ENCODE measurements around the gene ZNF526. TPM values are rescaled to one million over a fixed set of nuclear protein-coding genes. Genes with fewer than 3 reads are reported as not detected.

ZNF526 gene
- total and polyA plus RNA-seq, 5 experiments from 2014 or later: 3.9 to 20.1 (median 8.1) TPM

GRCh38 chr19:42229855-42230351 lies 9.8 kb downstream of the ZNF526 start:
- Mint-ChIP-seq H3K9me3 (no peaks in the 10 kb centered on the region), H3K4me3 (no peak overlapping the region), H3K27me3 (no peaks in the 10 kb centered on the region), H3K27ac (peak overlapping the region in 4 of 10 donors; percentile 28 to 68 (median 65)), H3K36me3 (peaks cover 0 to 86% (median 5%) of the 10 kb centered on the region in 3 donors), H3K4me1 (peaks cover 7 to 42% (median 21%) of the 10 kb centered on the region in 4 donors)
- POLR2A ChIA-PET: interaction anchor here (1.2 kb wide), 1 partner anchor 11 kb away, joined by 3 read pairs; no protein-coding TSS in a partner anchor
- no peak for DNase-seq
- ATAC-seq: no peak

- no peaks in the 10 kb centered on the region for H3K27me3 Mint-ChIP-seq
- no peaks in the 10 kb centered on the region for H3K9me3 Mint-ChIP-seq
- ATAC-seq (no peak), DNase-seq (no peak)
- no peak overlapping the region for H3K4me3 Mint-ChIP-seq
- H3K27ac Mint-ChIP-seq: peak overlapping the region in 3 of 10 donors; percentile 22 to 64 (median 33)
- H3K36me3 Mint-ChIP-seq: peaks cover 0 to 87% (median 5%) of the 10 kb centered on the region in 3 donors
- H3K4me1 Mint-ChIP-seq: peaks cover 7 to 42% (median 23%) of the 10 kb centered on the region in 4 donors
- POLR2A ChIA-PET: interaction anchor here (1.2 kb wide), 1 partner anchor 10 kb away, joined by 3 read pairs; no protein-coding TSS in a partner anchor
Measured at GRCh38 chr19:42230571-42230970, 10.5 kb downstream of the ZNF526 start.

GRCh38 chr19:42232435-42232834 lies 12.3 kb downstream of the ZNF526 start:
- Mint-ChIP-seq H3K36me3 (peaks cover 0 to 84% (median 0%) of the 10 kb centered on the region in 3 donors), H3K27me3 (no peaks in the 10 kb centered on the region), H3K9me3 (no peaks in the 10 kb centered on the region), H3K4me3 (peak overlapping the region in 1 of 10 donors; percentile 29), H3K27ac (peak overlapping the region in 1 of 10 donors; percentile 43), H3K4me1 (peaks cover 6 to 39% (median 16%) of the 10 kb centered on the region in 4 donors)
- POLR2A ChIA-PET: no interaction called here
- DNase-seq (no peak), ATAC-seq (no peak)

- DNase-seq (no peak), ATAC-seq (no peak)
- Mint-ChIP-seq H3K27ac (peak overlapping the region in 4 of 10 donors; percentile 38 to 83 (median 54)), H3K27me3 (no peaks in the 10 kb centered on the region), H3K4me1 (peaks cover 6 to 39% (median 16%) of the 10 kb centered on the region in 4 donors), H3K36me3 (peaks cover 0 to 80% (median 0%) of the 10 kb centered on the region in 3 donors), H3K9me3 (no peaks in the 10 kb centered on the region), H3K4me3 (no peak overlapping the region)
- POLR2A ChIA-PET: no interaction called here
Measured at GRCh38 chr19:42233106-42233505, 13.0 kb downstream of the ZNF526 start.

- peaks cover 0 to 76% (median 0%) of the 10 kb centered on the region in 3 donors for H3K36me3 Mint-ChIP-seq
Measured at GRCh38 chr19:42233678-42234292, 13.7 kb downstream of the ZNF526 start.

GRCh38 chr19:42234364-42234763 lies 14.3 kb downstream of the ZNF526 start:
- Mint-ChIP-seq H3K27ac (peak overlapping the region in 2 of 10 donors; percentile 58 to 69), H3K4me1 (peaks cover 10 to 34% (median 14%) of the 10 kb centered on the region in 4 donors), H3K27me3 (no peaks in the 10 kb centered on the region), H3K4me3 (no peak overlapping the region), H3K9me3 (no peaks in the 10 kb centered on the region), H3K36me3 (peaks cover 0 to 78% (median 0%) of the 10 kb centered on the region in 3 donors)
- ATAC-seq: no peak
- DNase-seq: no peak
- POLR2A ChIA-PET: interaction anchor here (1.2 to 1.9 kb wide), 3 partner anchors 10 to 35 kb away, joined by 4 to 5 read pairs (median 5); partner anchors contain the start of gene ZNF526

More at GRCh38 chr19:42233678-42234292, 13.7 kb downstream of the ZNF526 start:
- POLR2A ChIA-PET: interaction anchor here (1.2 to 1.9 kb wide), 3 partner anchors 9 to 35 kb away, joined by 4 to 5 read pairs (median 5); partner anchors contain the start of gene ZNF526
- Mint-ChIP-seq H3K4me1 (peaks cover 6 to 34% (median 14%) of the 10 kb centered on the region in 4 donors), H3K27me3 (no peaks in the 10 kb centered on the region), H3K9me3 (no peaks in the 10 kb centered on the region), H3K4me3 (no peak overlapping the region), H3K27ac (peak overlapping the region in 8 of 10 donors; percentile 38 to 83 (median 60))
- DNase-seq: no peak
- no peak for ATAC-seq

GRCh38 chr19:42235181-42235580 lies 15.1 kb downstream of the ZNF526 start:
- Mint-ChIP-seq H3K9me3 (no peaks in the 10 kb centered on the region), H3K27ac (peak overlapping the region in 5 of 10 donors; percentile 40 to 77 (median 60)), H3K4me1 (peaks cover 10 to 36% (median 17%) of the 10 kb centered on the region in 4 donors), H3K4me3 (no peak overlapping the region), H3K36me3 (peaks cover 0 to 78% (median 0%) of the 10 kb centered on the region in 3 donors), H3K27me3 (no peaks in the 10 kb centered on the region)
- POLR2A ChIA-PET: interaction anchor here (0.5 to 1.9 kb wide), 6 partner anchors 11 to 50 kb away, joined by 3 to 6 read pairs (median 4); partner anchors contain the start of gene ZNF526
- no peak for ATAC-seq
- no peak for DNase-seq

GRCh38 chr19:42239544-42240220 lies 19.6 kb downstream of the ZNF526 start:
- H3K27ac Mint-ChIP-seq: peak overlapping the region in 8 of 10 donors; percentile 58 to 79 (median 64)
- H3K4me1 Mint-ChIP-seq: peaks cover 15 to 49% (median 48%) of the 10 kb centered on the region in 4 donors
- peak overlapping the region in 6 of 10 donors; percentile 7 to 64 (median 28) for H3K4me3 Mint-ChIP-seq

GRCh38 chr19:42241279-42241678 lies 21.2 kb downstream of the ZNF526 start:
- H3K36me3 Mint-ChIP-seq: peaks cover 0 to 23% (median 0%) of the 10 kb centered on the region in 3 donors
- ATAC-seq (no peak), DNase-seq (no peak)
- peak overlapping the region; percentile 80 to 92 (median 86) for H3K4me3 Mint-ChIP-seq
- peaks cover 21 to 60% (median 54%) of the 10 kb centered on the region in 4 donors for H3K4me1 Mint-ChIP-seq
- H3K27me3 Mint-ChIP-seq: no peaks in the 10 kb centered on the region
- H3K27ac Mint-ChIP-seq: peak overlapping the region in 7 of 10 donors; percentile 55 to 93 (median 90)
- H3K9me3 Mint-ChIP-seq: no peaks in the 10 kb centered on the region
- POLR2A ChIA-PET: interaction anchor here (0.6 to 3.8 kb wide), 9 partner anchors 9 to 61 kb away, joined by 3 to 29 read pairs (median 10); partner anchors contain the start of genes CIC, PAFAH1B3, PRR19 and ZNF526

More at GRCh38 chr19:42239544-42240220, 19.6 kb downstream of the ZNF526 start:
- ATAC-seq (no peak), DNase-seq (no peak)
- H3K27me3 Mint-ChIP-seq: no peaks in the 10 kb centered on the region
- H3K9me3 Mint-ChIP-seq: no peaks in the 10 kb centered on the region
- H3K36me3 Mint-ChIP-seq: peaks cover 0 to 39% (median 0%) of the 10 kb centered on the region in 3 donors
- POLR2A ChIA-PET: interaction anchor here (0.5 to 2.6 kb wide), 5 partner anchors 16 to 91 kb away, joined by 3 to 6 read pairs (median 3); no protein-coding TSS in a partner anchor

- no peaks in the 10 kb centered on the region for H3K9me3 Mint-ChIP-seq
Measured at GRCh38 chr19:42242069-42242511, 22.0 kb downstream of the ZNF526 start.

GRCh38 chr19:42242512-42243409 lies 22.6 kb downstream of the ZNF526 start, which contains the start of gene GSK3A:
Gene GSK3A, minus strand, starts transcription at chr19:42242602. Its CDS starts 137 bp downstream, at chr19:42242465.
- Mint-ChIP-seq H3K9me3 (no peaks in the 10 kb centered on the region), H3K36me3 (peaks cover 0 to 14% (median 0%) of the 10 kb centered on the region in 3 donors), H3K27me3 (no peaks in the 10 kb centered on the region), H3K27ac (peak within 1 kb of the TSS; percentile 91 to 99 (median 95)), H3K4me1 (peaks cover 26 to 61% (median 59%) of the 10 kb centered on the region in 4 donors), H3K4me3 (peak within 1 kb of the TSS; percentile 88 to 99 (median 98))
- POLR2A ChIA-PET: interaction anchor here (0.5 to 10.6 kb wide), 21 partner anchors 10 to 1822 kb away, joined by 3 to 121 read pairs (median 6); partner anchors contain the start of genes B9D2, CIC, DEDD2 and ERF
- peak; percentile 76 to 80 for ATAC-seq
- DNase-seq: peak; percentile 90 to 98 (median 96)

More at GRCh38 chr19:42242069-42242511, 22.0 kb downstream of the ZNF526 start:
- H3K27me3 Mint-ChIP-seq: no peaks in the 10 kb centered on the region
- DNase-seq (no peak), ATAC-seq (no peak)
- H3K27ac Mint-ChIP-seq: peak overlapping the region; percentile 74 to 93 (median 90)
- peak overlapping the region; percentile 80 to 92 (median 86) for H3K4me3 Mint-ChIP-seq
- POLR2A ChIA-PET: interaction anchor here (0.6 to 10.6 kb wide), 15 partner anchors 9 to 878 kb away, joined by 3 to 121 read pairs (median 11); partner anchors contain the start of genes B9D2, CIC, DEDD2 and ERF
- peaks cover 0 to 15% (median 0%) of the 10 kb centered on the region in 3 donors for H3K36me3 Mint-ChIP-seq
- peaks cover 26 to 59% (median 59%) of the 10 kb centered on the region in 4 donors for H3K4me1 Mint-ChIP-seq
